Endothelial cell of umbilical vein (primary cell): ENCODE results near the gene TAMM41. TPM values are rescaled to one million over a fixed set of nuclear protein-coding genes. Genes with fewer than 3 reads are reported as not detected.

ENCODE experiments used
- BruUV-seq: library from RNA; stranded (reverse); fragments of 400-500 nt; replicated peaks from 2 replicates; lab custom pipeline; 2021; lab: Mats Ljungman, UMichigan
- CTCF ChIA-PET: fragments of 300-600, 350-600 bp; sonication (Branson Sonifier 250); formaldehyde crosslinking; loops from one replicate; lab custom pipeline; 2021; ENCODE audit warnings: antibody characterized with exemption, inconsistent platforms; lab: Charles Lee
- POLR2A ChIA-PET: fragments of 300-600, 350-600 bp; sonication (Branson Sonifier 250); formaldehyde crosslinking; loops from one replicate; lab custom pipeline; 2021; ENCODE audit warnings: antibody characterized with exemption, inconsistent platforms; lab: Charles Lee
- DNase-seq: peaks from one replicate; pipeline ENCODE4 v3.0.0-alpha.2; 2011; ENCODE audit warnings: low read depth, low spot score
- FAIRE-seq: peaks from 2 replicates; lab custom pipeline; 2011; peaks lifted over from hg19 to GRCh38; lab: Jason Lieb, UNC
- H2AFZ ChIP-seq: 2 replicates; pipeline ENCODE4 v1.6.0; 2012; ENCODE audit warnings: low read depth, low read length, control low read depth, inconsistent platforms
- H3K27ac ChIP-seq: 2 replicates; pipeline ENCODE4 v1.5.1; 2011; ENCODE audit warnings: low read depth, mild to moderate bottlenecking, control low read depth, low read length, moderate library complexity; ENCODE audit not compliant: insufficient read depth
- H3K27me3 ChIP-seq, 2 experiments: 2 replicates each; pipeline versions ENCODE4 v1.6.0 to v1.6.1; 2011; ENCODE audit warnings: low read length in 2 of 2, mixed read lengths in 1 of 2; ENCODE audit not compliant: control insufficient read depth in 2 of 2, insufficient read depth in 2 of 2
- H3K36me3 ChIP-seq, 2 experiments: 2 replicates in 1 of 2; 3 replicates in 1 of 2; pipeline ENCODE4 v1.5.1; 2011; ENCODE audit warnings: low read length in 2 of 2, mild to moderate bottlenecking in 1 of 2, moderate library complexity in 1 of 2; ENCODE audit not compliant: control insufficient read depth in 2 of 2, insufficient read depth in 2 of 2; ENCODE audit errors: extremely low read depth in 1 of 2
- H3K4me1 ChIP-seq: 3 replicates; pipeline ENCODE4 v1.5.1; 2011; ENCODE audit warnings: mild to moderate bottlenecking, low read length; ENCODE audit not compliant: control insufficient read depth, insufficient read depth; ENCODE audit errors: extremely low read depth
- H3K4me2 ChIP-seq: 2 replicates; pipeline ENCODE4 v1.6.1; 2011; ENCODE audit warnings: low read length, control low read depth, mixed read lengths; ENCODE audit not compliant: insufficient read depth
- H3K4me3 ChIP-seq, 3 experiments: fragments of 200-600 bp in 1 of 3; sonication (generic), shearing (Covaris generic) in 1 of 3; replicated peaks in 1 of 3; 2 replicates each; pipeline ENCODE4 v1.5.1; 2011 to 2016; ENCODE audit warnings: control low read depth in 3 of 3, low read length in 3 of 3, mild to moderate bottlenecking in 2 of 3, inconsistent platforms in 1 of 3, low read depth in 1 of 3, moderate library complexity in 1 of 3; ENCODE audit not compliant: insufficient read depth in 1 of 3
- H3K79me2 ChIP-seq: 2 replicates; pipeline ENCODE4 v1.6.0; 2012; ENCODE audit warnings: low read length, inconsistent platforms; ENCODE audit not compliant: control insufficient read depth, insufficient read depth
- H3K9ac ChIP-seq: replicated peaks from 2 replicates; pipeline ENCODE3; 2011; ENCODE audit warnings: low read length, control low read depth; ENCODE audit not compliant: insufficient read depth; ENCODE audit errors: extremely low read depth
- H3K9me1 ChIP-seq: replicated peaks from 3 replicates; pipeline ENCODE4 v1.6.0; 2011; ENCODE audit warnings: mild to moderate bottlenecking, low read length; ENCODE audit not compliant: control insufficient read depth, insufficient read depth; ENCODE audit errors: extremely low read depth
- H3K9me3 ChIP-seq: replicated peaks from 2 replicates; pipeline ENCODE4 v1.5.1; 2012; ENCODE audit warnings: low read length, inconsistent platforms; ENCODE audit not compliant: control insufficient read depth, insufficient read depth
- H4K20me1 ChIP-seq: replicated peaks from 2 replicates; pipeline ENCODE3; 2011; ENCODE audit warnings: mild to moderate bottlenecking, low read length; ENCODE audit not compliant: control insufficient read depth, insufficient read depth; ENCODE audit errors: extremely low read depth
- CTCF ChIP-seq, 2 donors: IDR thresholded peaks; 1 replicate in 1 of 2; 2 replicates in 1 of 2; pipeline ENCODE4 v1.5.1; 2011; ENCODE audit warnings: low read length in 2 of 2, mild to moderate bottlenecking in 2 of 2, moderate library complexity in 2 of 2, control low read depth in 1 of 2, inconsistent platforms in 1 of 2, low read depth in 1 of 2; ENCODE audit not compliant: insufficient read depth in 1 of 2; ENCODE audit errors: extremely low read depth in 1 of 2
- EZH2 ChIP-seq: IDR thresholded peaks from 2 replicates; pipeline ENCODE4 v1.6.1; 2012; ENCODE audit warnings: borderline replicate concordance, low read depth, mild to moderate bottlenecking, moderate library complexity, low read length, inconsistent platforms; ENCODE audit not compliant: severe bottlenecking
- FOS ChIP-seq: IDR thresholded peaks from 2 replicates; pipeline ENCODE4 v1.6.1; 2011; ENCODE audit warnings: mild to moderate bottlenecking, low read length, moderate library complexity, borderline replicate concordance; ENCODE audit not compliant: insufficient read depth
- GATA2 ChIP-seq: IDR thresholded peaks from 2 replicates; pipeline ENCODE4 v1.7.0; 2011; ENCODE audit warnings: low read depth, mild to moderate bottlenecking, moderate library complexity, mixed read lengths, low read length; ENCODE audit not compliant: insufficient read length, insufficient read depth
- JUN ChIP-seq: IDR thresholded peaks from 2 replicates; pipeline ENCODE4 v1.6.1; 2011; ENCODE audit warnings: borderline replicate concordance, low read depth; ENCODE audit not compliant: insufficient read length, insufficient read depth
- MAX ChIP-seq: IDR thresholded peaks from 2 replicates; pipeline ENCODE4 v1.6.1; 2011; ENCODE audit not compliant: insufficient read depth, insufficient read length
- MYC ChIP-seq: IDR thresholded peaks from one replicate; pipeline ENCODE4 v1.6.1; 2011; ENCODE audit warnings: mild to moderate bottlenecking, low read depth, low read length
- POLR2A ChIP-seq: IDR thresholded peaks from 2 replicates; pipeline ENCODE4 v1.6.1; 2012; ENCODE audit warnings: low read depth, mild to moderate bottlenecking, control low read depth, low read length
- POLR2AphosphoS5 ChIP-seq: IDR thresholded peaks from 2 replicates; pipeline ENCODE4 v1.6.1; 2012; ENCODE audit warnings: low read depth, mild to moderate bottlenecking, control low read depth, low read length, moderate library complexity; ENCODE audit not compliant: insufficient read depth
- dilution Hi-C: fragments of 300-500 bp; cut with MboI; formaldehyde crosslinking; loops from one replicate; pipeline ENCODE4 v1.15.0; 2019; ENCODE audit warnings: low sequenced_read_pairs; ENCODE audit not compliant: extremely low pct_ligation_motif_present
- intact Hi-C: fragments of 100-400 bp; cut with micrococcal nuclease; formaldehyde crosslinking; loops from one replicate; pipeline ENCODE4 v1.10.0; 2022
- polyA plus RNA-seq, 4 experiments: library from polyadenylated mRNA; depleted of rRNA in 3 of 4; stranded (reverse) in 3 of 4; unstranded in 1 of 4; fragments of >200 nt; gene quantifications; 2 replicates each; pipeline versions ENCODE4 v1.2.1 to v1.2.3, GENCODE V29; 2011 to 2012; ENCODE audit warnings: missing spikeins in 1 of 4
- total RNA-seq: library from RNA; stranded (reverse); gene quantifications from 2 replicates; pipeline ENCODE4 v1.2.3, GENCODE V29; 2021

Gene TAMM41
- total and polyA plus RNA-seq, 2 donors (not counting 3 experiments of a cell fraction or from before 2014, with no cell fraction given) = 12.6 to 29.7 TPM

GRCh38 chr3:11780341-11780740 is 66.3 kb downstream of the TAMM41 start:
- dilution Hi-C loops (no loop called here), intact Hi-C loops (no loop called here)
- no peaks in the 10 kb centered on the region for H3K4me1 ChIP-seq
- POLR2A ChIA-PET = no interaction called here
- no peak for TF ChIP-seq FOS
- no peak for TF ChIP-seq POLR2A
- TF ChIP-seq GATA2 = no peak
- no peak for TF ChIP-seq EZH2
- no peak for TF ChIP-seq MAX
- no peak for TF ChIP-seq JUN
- no peak for TF ChIP-seq MYC
- TF ChIP-seq POLR2AphosphoS5 = no peak
- no peak for TF ChIP-seq CTCF (IDR thresholded peaks at IDR 0.05; ENCODE audit: extremely low read depth in 1 of 2, insufficient read depth in 1 of 2, low read depth in 1 of 2, low read length in 2 of 2)
- H3K9me1 ChIP-seq = no peaks in the 10 kb centered on the region
- H3K4me3 ChIP-seq = no peak overlapping the region
- no peak overlapping the region for H3K27ac ChIP-seq
- CTCF ChIA-PET = interaction anchor here (1.6 kb wide), 1 partner anchor 10 kb away, joined by 5 read pairs; no protein-coding TSS in a partner anchor
- no peak overlapping the region for H3K9ac ChIP-seq
- no peak for FAIRE-seq
- H3K36me3 ChIP-seq = no peaks in the 10 kb centered on the region
- no TSS peak for BruUV-seq
- no peaks in the 10 kb centered on the region for H3K79me2 ChIP-seq
- no peaks in the 10 kb centered on the region for H3K27me3 ChIP-seq
- no peak for DNase-seq
- H3K9me3 ChIP-seq = no peaks in the 10 kb centered on the region
- no peak overlapping the region for H3K4me2 ChIP-seq
- no peaks in the 10 kb centered on the region for H4K20me1 ChIP-seq
- no peak overlapping the region for H2AFZ ChIP-seq
